CD4-positive, alpha-beta T cell (primary cell): Measurements from ENCODE around the gene SNAP91. TPM values are rescaled to one million over a fixed set of nuclear protein-coding genes. Genes with fewer than 3 reads are reported as not detected.

Source experiments
- ATAC-seq: fragments of 200-7000 bp; cut with Tn5 transposase; one replicate; pipeline ENCODE4 v1.10.0; 2022; ENCODE audit warnings: mild to moderate bottlenecking; ENCODE audit not compliant: poor library complexity
- CTCF ChIA-PET: fragments of 350-600 bp; sonication (Branson Sonifier 250); formaldehyde crosslinking; loops from one replicate; lab custom pipeline; 2021; ENCODE audit warnings: antibody characterized with exemption, inconsistent platforms; lab: Charles Lee
- POLR2A ChIA-PET: fragments of 350-600 bp; sonication (Branson Sonifier 250); formaldehyde crosslinking; loops from one replicate; lab custom pipeline; 2021; ENCODE audit warnings: antibody characterized with exemption, inconsistent platforms; lab: Charles Lee
- DNase-seq, 14 experiments: peaks; one replicate each; pipeline ENCODE4 v3.0.0-alpha.2; 2013 to 2020; ENCODE audit warnings: mixed read lengths in 2 of 14
- H3K27ac ChIP-seq, 2 donors: one replicate each; pipeline versions ENCODE4 v1.5.1 to v1.7.0; 2013; ENCODE audit warnings: low read length in 2 of 2, low read depth in 1 of 2, mild to moderate bottlenecking in 1 of 2
- H3K27me3 ChIP-seq, 2 experiments: 1 replicate in 1 of 2; 2 replicates in 1 of 2; pipeline versions ENCODE4 v1.6.1 to v1.7.0; 2013; ENCODE audit warnings: low read length in 2 of 2, control low read depth in 1 of 2, mild to moderate bottlenecking in 1 of 2, moderate library complexity in 1 of 2; ENCODE audit not compliant: insufficient read depth in 2 of 2, control insufficient read depth in 1 of 2
- H3K36me3 ChIP-seq: one replicate; pipeline ENCODE4 v1.6.1; 2013; ENCODE audit warnings: low read length, control low read depth; ENCODE audit not compliant: insufficient read depth
- H3K4me1 ChIP-seq: one replicate; pipeline ENCODE4 v1.6.1; 2013; ENCODE audit warnings: low read length, control low read depth; ENCODE audit not compliant: insufficient read depth
- H3K4me3 ChIP-seq: one replicate; pipeline ENCODE4 v1.5.1; 2013; ENCODE audit warnings: mild to moderate bottlenecking, low read length, moderate library complexity
- H3K9me3 ChIP-seq, 2 experiments: 1 replicate in 1 of 2; 2 replicates in 1 of 2; pipeline versions ENCODE4 v1.6.1 to v1.7.0; 2013; ENCODE audit warnings: low read length in 2 of 2, mild to moderate bottlenecking in 2 of 2, control low read depth in 1 of 2, moderate library complexity in 1 of 2; ENCODE audit not compliant: control insufficient read depth in 1 of 2, insufficient read depth in 1 of 2
- H3K27ac Mint-ChIP-seq: one replicate; pipeline ENCODE4 v1.8.0; 2020; ENCODE audit warnings: mixed read lengths
- H3K27me3 Mint-ChIP-seq: one replicate; pipeline ENCODE4 v1.8.0; 2021; ENCODE audit warnings: mixed read lengths
- H3K36me3 Mint-ChIP-seq: one replicate; pipeline ENCODE4 v1.8.0; 2021; ENCODE audit warnings: low read depth, mixed read lengths
- H3K4me1 Mint-ChIP-seq: one replicate; pipeline ENCODE4 v1.8.0; 2021; ENCODE audit warnings: low read depth, mixed read lengths
- H3K4me3 Mint-ChIP-seq: one replicate; pipeline ENCODE4 v1.8.0; 2020; ENCODE audit warnings: mild to moderate bottlenecking, mixed read lengths
- H3K9me3 Mint-ChIP-seq: one replicate; pipeline ENCODE4 v1.8.0; 2020; ENCODE audit warnings: mixed read lengths
- CTCF ChIP-seq: fragments of 200-600 bp; IDR thresholded peaks from one replicate; pipeline ENCODE4 v1.8.0; 2022; ENCODE audit warnings: antibody characterized with exemption, mild to moderate bottlenecking
- intact Hi-C, 2 experiments: fragments of 100-400 bp; cut with DNase I in 1 of 2; cut with micrococcal nuclease in 1 of 2; formaldehyde crosslinking; loops; one replicate each; pipeline versions ENCODE4 v1.15.1 to v1.9.0; 2023 to 2025; cut with DNase I, micrococcal nuclease
- total RNA-seq, 174 experiments: library from RNA in 2 of 174; stranded (reverse) in 2 of 174; gene quantifications; one replicate each; pipeline ENCODE4 v1.2.3 and lab custom pipeline; 2021 to 2026

SNAP91 gene
- total RNA-seq, 2 experiments from 2014 or later: not detected

DNA sequence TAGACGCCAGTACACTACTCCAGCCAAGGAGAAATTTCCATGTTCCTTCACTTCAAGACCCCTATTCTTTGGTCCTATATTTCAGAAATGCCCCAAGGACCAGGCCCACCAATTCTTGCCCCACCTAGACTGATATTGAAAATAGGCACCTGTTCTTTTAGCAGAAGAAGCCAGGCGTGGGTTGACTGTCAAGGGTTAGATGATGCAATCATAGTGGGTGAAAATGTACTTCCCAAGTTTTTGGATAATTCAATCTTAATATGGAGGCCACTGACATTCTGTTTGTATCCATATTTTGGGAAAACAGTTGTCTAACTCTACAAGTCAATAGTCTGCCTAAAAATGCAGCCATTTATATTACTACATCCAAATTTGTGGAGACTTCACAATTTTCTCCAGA is 21.0 kb upstream of the SNAP91 start:
- no peak for ATAC-seq
- CTCF ChIA-PET: no interaction called here
- peaks cover 4% of the 10 kb centered on the region for H3K9me3 Mint-ChIP-seq
- Histone ChIP-seq H3K36me3 (no peaks in the 10 kb centered on the region), H3K4me3 (no peak overlapping the region), H3K4me1 (no peaks in the 10 kb centered on the region), H3K9me3 (no peaks in the 10 kb centered on the region), H3K27me3 (no peaks in the 10 kb centered on the region), H3K27ac (no peak overlapping the region)
- intact Hi-C loops: no loop called here
- H3K4me1 Mint-ChIP-seq: no peaks in the 10 kb centered on the region
- no peaks in the 10 kb centered on the region for H3K36me3 Mint-ChIP-seq
- no peak overlapping the region for H3K27ac Mint-ChIP-seq
- POLR2A ChIA-PET: no interaction called here
- no peak for DNase-seq
- no peaks in the 10 kb centered on the region for H3K27me3 Mint-ChIP-seq
- TF ChIP-seq CTCF: no peak
- no peak overlapping the region for H3K4me3 Mint-ChIP-seq

DNA sequence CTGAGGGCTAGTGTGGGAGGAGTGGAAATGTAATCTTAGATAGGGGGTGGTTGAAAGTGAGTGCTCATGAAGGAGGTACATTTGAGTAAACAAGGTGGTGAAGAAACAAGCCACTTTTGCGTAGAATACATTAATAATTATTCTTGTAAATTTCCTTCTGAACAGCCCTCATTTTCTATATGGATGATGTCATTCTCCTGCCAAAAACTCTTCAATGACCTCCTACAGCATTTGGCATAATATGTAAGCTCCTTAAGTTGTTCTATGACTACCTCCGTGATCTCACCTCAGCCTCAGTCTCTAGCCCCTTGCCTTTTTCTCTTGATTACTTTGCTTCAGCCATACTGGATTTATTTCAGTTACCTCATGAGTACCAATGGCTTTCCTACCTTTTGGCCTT is 14.0 kb upstream of the SNAP91 start:
- no peaks in the 10 kb centered on the region for H3K4me1 Mint-ChIP-seq
- H3K27me3 Mint-ChIP-seq: no peaks in the 10 kb centered on the region
- Histone ChIP-seq H3K36me3 (no peaks in the 10 kb centered on the region), H3K4me1 (no peaks in the 10 kb centered on the region), H3K27ac (no peak overlapping the region), H3K27me3 (no peaks in the 10 kb centered on the region), H3K9me3 (no peaks in the 10 kb centered on the region), H3K4me3 (no peak overlapping the region)
- intact Hi-C loops: no loop called here
- no peak for TF ChIP-seq CTCF
- ChIA-PET CTCF (no interaction called here), POLR2A (no interaction called here)
- no peaks in the 10 kb centered on the region for H3K36me3 Mint-ChIP-seq
- H3K27ac Mint-ChIP-seq: no peak overlapping the region
- no peak overlapping the region for H3K4me3 Mint-ChIP-seq
- no peak for DNase-seq
- no peak for ATAC-seq
- H3K9me3 Mint-ChIP-seq: no peaks in the 10 kb centered on the region

GRCh38 chr6:83717809-83718208 is 8.9 kb upstream of the SNAP91 start:
- no peak for TF ChIP-seq CTCF
- Histone ChIP-seq H3K27me3 (no peaks in the 10 kb centered on the region), H3K9me3 (no peaks in the 10 kb centered on the region), H3K27ac (no peak overlapping the region), H3K36me3 (no peaks in the 10 kb centered on the region), H3K4me3 (no peak overlapping the region), H3K4me1 (no peaks in the 10 kb centered on the region)
- DNase-seq: no peak
- intact Hi-C loops: no loop called here
- Mint-ChIP-seq H3K27ac (no peak overlapping the region), H3K4me1 (no peaks in the 10 kb centered on the region), H3K27me3 (no peaks in the 10 kb centered on the region), H3K36me3 (no peaks in the 10 kb centered on the region), H3K9me3 (no peaks in the 10 kb centered on the region), H3K4me3 (no peak overlapping the region)
- ChIA-PET POLR2A (no interaction called here), CTCF (no interaction called here)
- ATAC-seq: no peak
